ENCODE measurements around the gene PCDHGA11. TPM values are rescaled to one million over a fixed set of nuclear protein-coding genes. Genes with fewer than 3 reads are reported as not detected.
"Not testable (repeated sequence)": the region's sequence is repeated elsewhere in the genome, so short reads cannot be mapped to it uniquely, and the experiment has no call there.

Gene PCDHGA11
- polyA plus RNA-seq (ENCODE audit: insufficient read length) = 2.7 TPM

DNA sequence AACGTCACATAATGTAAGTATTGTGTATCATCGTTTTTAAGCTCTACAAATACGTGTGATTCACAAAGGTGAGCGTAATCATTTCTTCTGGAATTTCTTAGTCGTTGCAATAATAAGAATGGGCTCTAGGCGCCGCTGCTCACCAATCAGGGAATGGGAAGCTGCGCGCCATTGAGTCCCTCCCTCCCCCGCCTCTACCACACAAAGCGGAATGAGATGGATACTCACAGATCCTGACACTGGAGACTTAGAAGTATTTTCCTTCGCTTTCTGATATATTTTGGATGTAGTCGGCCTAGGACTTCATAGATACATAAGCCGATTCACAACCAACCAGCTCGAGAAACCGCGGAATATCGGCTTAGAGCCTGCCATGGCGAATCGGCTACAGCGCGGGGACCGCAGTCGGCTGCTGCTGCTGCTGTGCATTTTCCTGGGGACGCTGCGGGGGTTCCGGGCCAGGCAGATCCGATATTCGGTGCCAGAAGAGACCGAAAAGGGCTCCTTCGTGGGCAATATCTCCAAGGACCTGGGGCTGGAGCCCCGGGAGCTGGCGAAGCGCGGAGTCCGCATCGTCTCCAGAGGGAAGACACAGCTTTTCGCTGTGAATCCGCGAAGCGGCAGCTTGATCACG is at the start of gene PCDHGA11:
TSS of gene PCDHGA11 (plus strand) at position 197 of the 634 bp plus-strand sequence. CDS start at position 374, 177 bp downstream.
- DNase-seq (ENCODE audit: low read depth) = no peak

GRCh38 chr5:141371572-141372475 is 49.0 kb upstream of the PCDHGA11 start:
- DNase-seq (ENCODE audit: low read depth) = no peak

GRCh38 chr5:141373673-141374317 is 47.1 kb upstream of the PCDHGA11 start, which contains the start of gene PCDHGA6:
Gene PCDHGA6 (plus strand): TSS chr5:141373891. CDS start chr5:141374084, 193 bp downstream.
- DNase-seq (ENCODE audit: low read depth) = no peak

DNA sequence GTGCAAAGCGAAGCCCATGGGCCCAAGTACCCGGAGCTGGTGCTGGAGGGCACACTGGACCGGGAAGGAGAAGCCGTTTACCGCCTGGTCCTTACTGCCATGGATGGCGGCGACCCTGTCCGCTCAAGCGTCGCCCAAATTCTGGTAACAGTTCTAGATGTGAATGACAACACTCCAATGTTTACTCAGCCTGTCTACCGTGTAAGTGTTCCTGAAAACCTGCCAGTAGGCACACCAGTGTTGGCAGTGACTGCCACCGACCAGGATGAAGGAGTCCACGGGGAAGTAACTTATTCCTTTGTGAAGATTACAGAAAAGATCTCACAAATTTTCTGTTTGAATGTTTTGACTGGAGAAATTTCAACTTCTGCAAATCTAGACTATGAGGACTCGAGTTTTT is 46.2 kb upstream of the PCDHGA11 start:
- no peak for DNase-seq (ENCODE audit: low read depth)

GRCh38 chr5:141375444-141376155 is 45.3 kb upstream of the PCDHGA11 start:
- not testable (repeated sequence) for DNase-seq (ENCODE audit: low read depth)

- DNase-seq (ENCODE audit: low read depth) = no peak
These were observed 38.2 kb upstream of the PCDHGA11 start, which contains the start of gene PCDHGA7 for GRCh38 chr5:141382469-141383294. Gene PCDHGA7 (plus strand): TSS chr5:141382742. CDS start chr5:141382900, 158 bp downstream.

DNA sequence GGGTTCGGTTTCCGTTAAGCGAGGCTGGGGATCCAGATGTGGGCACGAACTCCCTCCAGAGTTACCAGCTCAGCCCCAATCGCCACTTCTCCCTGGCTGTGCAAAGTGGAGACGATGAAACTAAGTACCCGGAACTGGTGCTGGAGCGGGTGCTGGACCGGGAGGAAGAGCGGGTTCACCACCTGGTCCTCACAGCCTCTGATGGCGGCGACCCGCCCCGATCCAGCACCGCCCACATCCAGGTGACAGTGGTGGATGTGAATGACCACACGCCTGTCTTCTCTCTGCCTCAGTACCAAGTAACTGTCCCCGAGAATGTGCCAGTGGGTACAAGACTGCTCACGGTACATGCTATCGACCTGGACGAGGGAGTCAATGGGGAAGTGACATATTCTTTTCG is 37.5 kb upstream of the PCDHGA11 start:
- no peak for DNase-seq (ENCODE audit: low read depth)

DNA sequence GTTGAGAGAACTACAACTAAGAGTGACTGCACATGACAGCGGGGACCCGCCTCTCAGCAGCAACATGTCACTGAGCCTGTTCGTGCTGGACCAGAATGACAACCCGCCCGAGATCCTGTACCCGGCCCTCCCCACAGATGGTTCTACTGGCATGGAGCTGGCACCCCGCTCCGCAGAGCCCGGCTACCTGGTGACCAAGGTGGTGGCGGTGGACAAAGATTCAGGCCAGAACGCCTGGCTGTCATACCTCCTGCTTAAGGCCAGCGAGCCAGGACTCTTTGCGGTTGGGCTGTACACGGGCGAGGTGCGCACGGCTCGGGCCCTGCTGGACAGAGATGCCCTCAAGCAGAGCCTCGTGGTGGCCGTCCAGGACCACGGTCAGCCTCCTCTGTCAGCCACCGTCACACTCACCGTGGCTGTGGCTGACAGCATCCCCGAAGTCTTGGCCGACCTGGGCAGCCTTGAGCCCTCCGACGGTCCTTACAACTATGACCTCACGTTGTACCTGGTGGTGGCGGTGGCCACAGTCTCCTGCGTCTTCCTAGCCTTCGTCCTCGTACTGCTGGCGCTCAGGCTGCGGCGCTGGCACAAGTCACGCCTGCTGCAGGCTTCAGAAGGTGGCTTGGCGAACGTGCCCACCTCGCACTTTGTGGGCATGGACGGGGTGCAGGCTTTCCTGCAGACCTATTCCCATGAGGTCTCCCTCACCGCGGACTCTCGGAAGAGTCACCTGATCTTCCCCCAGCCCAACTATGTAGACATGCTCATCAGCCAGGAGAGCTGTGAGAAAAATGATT is 36.2 kb upstream of the PCDHGA11 start:
- no peak for DNase-seq (ENCODE audit: low read depth)

DNA sequence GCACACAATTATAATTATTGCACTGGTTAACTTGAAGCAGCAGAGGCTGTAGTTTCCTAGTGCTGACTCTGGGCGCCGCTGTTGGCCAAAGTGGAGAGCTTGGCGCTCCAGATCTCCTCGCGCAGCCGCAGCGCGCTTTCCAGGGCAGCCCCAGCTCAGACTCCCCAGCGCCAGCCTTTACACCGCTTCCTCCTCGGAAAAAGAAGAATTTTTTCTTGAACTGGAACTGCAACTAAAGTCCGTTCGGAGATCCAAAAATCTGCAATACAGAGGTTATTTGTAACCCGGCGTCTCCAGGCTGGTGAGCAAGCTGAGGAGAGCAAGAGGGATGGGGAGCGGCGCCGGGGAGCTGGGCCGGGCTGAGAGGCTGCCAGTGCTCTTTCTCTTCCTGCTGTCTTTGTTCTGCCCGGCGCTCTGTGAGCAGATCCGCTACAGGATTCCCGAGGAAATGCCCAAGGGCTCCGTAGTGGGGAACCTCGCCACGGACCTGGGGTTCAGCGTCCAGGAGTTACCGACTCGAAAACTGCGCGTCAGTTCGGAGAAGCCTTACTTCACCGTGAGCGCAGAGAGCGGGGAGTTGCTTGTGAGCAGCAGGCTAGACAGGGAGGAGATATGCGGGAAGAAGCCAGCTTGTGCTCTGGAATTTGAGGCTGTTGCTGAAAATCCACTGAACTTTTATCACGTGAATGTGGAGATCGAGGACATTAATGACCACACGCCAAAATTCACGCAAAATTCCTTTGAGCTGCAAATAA is 33.1 kb upstream of the PCDHGA11 start, which contains the start of gene PCDHGB4:
TSS of gene PCDHGB4 (plus strand) at position 142 of the 755 bp plus-strand sequence. CDS start at position 329, 187 bp downstream.
- DNase-seq (ENCODE audit: low read depth) = not testable (repeated sequence)

- no peak for DNase-seq (ENCODE audit: low read depth)
These were observed 32.2 kb upstream of the PCDHGA11 start for GRCh38 chr5:141388661-141389060.

GRCh38 chr5:141389153-141390042 is 31.5 kb upstream of the PCDHGA11 start:
- no peak for DNase-seq (ENCODE audit: low read depth)

GRCh38 chr5:141392429-141393198 is 28.2 kb upstream of the PCDHGA11 start, which contains the start of gene PCDHGA8:
Gene PCDHGA8 (plus strand): TSS chr5:141392633. CDS start chr5:141392814, 181 bp downstream.
- no peak for DNase-seq (ENCODE audit: low read depth)

DNA sequence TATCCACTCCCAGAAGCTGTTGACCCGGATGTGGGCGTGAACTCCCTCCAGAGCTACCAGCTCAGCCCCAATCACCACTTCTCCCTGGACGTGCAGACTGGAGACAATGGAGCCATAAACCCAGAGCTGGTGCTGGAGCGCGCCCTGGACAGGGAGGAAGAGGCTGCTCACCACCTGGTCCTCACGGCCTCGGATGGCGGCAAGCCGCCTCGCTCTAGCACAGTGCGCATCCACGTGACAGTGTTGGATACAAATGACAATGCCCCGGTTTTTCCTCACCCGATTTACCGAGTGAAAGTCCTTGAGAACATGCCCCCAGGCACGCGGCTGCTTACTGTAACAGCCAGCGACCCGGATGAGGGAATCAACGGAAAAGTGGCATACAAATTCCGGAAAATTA is 27.6 kb upstream of the PCDHGA11 start:
- DNase-seq (ENCODE audit: low read depth) = no peak

DNA sequence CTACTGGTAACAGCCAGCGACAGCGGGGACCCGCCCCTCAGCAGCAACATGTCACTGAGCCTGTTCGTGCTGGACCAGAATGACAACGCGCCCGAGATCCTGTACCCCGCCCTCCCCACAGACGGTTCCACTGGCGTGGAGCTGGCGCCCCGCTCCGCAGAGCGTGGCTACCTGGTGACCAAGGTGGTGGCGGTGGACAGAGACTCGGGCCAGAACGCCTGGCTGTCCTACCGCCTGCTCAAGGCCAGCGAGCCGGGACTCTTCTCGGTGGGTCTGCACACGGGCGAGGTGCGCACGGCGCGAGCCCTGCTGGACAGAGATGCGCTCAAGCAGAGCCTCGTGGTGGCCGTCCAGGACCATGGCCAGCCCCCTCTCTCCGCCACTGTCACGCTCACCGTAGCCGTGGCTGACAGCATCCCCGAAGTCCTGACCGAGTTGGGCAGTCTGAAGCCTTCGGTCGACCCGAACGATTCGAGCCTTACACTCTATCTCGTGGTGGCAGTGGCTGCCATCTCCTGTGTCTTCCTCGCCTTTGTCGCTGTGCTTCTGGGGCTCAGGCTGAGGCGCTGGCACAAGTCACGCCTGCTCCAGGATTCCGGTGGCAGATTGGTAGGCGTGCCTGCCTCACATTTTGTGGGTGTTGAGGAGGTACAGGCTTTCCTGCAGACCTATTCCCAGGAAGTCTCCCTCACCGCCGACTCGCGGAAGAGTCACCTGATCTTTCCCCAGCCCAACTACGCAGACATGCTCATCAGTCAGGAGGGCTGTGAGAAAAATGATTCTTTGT is 26.3 kb upstream of the PCDHGA11 start:
- DNase-seq (ENCODE audit: low read depth) = not testable (repeated sequence)

- DNase-seq (ENCODE audit: low read depth) = not testable (repeated sequence)
These were observed 22.9 kb upstream of the PCDHGA11 start, which contains the start of gene PCDHGB5 for GRCh38 chr5:141397756-141398551. Gene PCDHGB5 (plus strand): TSS chr5:141397947. CDS start chr5:141398128, 181 bp downstream.
